ENCODE data around the gene DNAJC27.
"Not testable (repeated sequence)": the region's sequence is repeated elsewhere in the genome, so short reads cannot be mapped to it uniquely, and the experiment has no call there.

The DNAJC27 gene

DNA sequence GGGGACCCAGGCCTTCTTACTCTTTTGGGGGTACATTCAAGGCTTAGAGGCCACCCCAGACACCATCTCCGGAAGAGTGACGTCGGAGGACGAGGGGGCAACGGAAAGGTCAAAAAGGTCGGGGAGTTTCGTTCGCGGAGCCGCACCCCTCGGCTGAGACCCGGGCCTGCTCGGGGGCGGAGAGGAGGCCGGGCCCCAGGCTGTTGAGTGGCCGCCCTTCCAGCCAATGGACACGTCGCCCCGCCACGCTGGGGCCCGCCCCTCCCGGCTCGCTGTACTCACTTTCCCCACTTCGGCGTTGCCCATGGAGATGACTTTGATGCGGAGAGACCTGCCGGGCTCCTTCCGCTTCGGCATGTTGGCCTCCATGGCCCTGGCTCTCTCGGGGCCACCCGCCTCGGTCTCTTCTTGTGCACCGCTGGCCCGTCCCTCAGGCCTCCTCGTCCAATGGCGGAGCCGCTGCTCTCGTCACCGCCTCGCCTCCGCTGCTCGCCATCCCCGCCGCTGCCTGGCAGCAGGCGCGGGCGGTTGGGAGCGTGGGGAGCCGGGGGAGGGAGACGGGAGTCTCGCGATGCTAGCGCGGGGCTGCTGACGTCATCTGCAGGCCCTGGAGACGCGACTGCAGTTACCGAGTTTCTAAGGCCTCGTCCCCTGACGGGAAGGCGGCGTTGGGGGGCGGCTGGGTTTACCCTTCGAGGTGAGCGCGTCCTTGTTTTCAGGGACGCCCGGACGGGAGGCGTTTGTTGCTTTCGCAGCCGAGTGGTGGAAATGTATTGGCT lies at the start of gene DNAJC27:
Gene DNAJC27, minus strand, starts transcription at position 420 of the 779 bp plus-strand sequence. Its CDS starts 51 bp downstream, at position 369.
- peak; percentile 94 for DNase-seq

DNA sequence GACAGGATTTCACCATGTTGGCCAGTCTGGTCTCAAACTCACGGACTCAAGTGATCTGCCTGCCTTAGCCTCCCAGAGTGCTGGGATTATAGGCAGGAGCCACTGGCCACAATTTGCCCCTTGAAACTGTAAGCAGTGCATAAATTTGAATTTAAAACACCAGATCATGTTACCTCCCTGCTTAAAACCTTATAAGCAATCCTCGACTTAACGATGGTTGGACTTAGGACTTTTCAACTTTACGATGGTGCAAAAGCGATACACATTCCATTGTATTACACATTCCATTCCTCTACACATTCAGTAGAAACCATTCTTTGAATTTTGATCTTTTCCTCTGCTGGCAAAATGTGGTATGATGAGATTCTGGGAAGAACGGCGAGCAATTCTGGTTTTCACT lies 46.9 kb upstream of the DNAJC27 start:
- DNase-seq, result no peak

DNA sequence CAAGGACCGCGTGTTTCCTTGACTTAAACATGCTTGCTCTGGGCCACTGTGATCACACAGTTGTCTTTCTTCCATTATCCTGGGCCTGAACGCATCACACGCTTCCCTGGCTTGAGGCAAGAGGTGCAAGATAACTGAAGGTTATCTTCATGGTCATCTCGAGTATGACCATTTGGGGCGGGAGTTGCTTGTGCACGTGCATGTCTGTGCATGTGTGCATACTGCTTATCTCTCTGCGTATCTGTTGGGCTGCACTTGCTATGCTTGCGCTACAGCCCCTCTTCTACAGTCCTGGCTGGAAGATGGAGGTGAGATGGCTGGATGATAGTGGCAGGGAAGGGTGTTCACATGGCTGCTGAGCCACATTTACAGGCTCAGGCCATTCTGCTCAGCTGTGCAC lies 42.9 kb upstream of the DNAJC27 start:
- DNase-seq, result no peak

DNA sequence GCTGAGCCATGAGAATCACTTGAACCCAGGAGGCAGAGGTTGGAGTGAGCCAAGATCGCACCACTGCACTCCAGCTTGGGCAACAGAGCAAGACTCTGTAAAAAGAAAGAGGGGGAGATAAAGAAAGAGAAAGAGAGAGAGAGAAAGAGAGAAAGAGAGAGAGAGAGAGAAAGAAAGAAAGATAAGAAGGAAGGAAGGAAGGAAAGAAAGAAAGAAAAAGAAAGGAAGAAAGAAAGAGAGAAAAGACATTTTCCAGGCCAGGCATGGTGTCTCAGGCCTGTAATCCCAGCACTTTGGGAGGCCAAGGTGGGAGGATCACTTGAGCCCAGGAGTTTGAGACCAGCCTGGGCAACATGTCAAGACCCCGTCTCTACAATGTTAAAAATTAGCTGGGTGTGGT lies 39.6 kb upstream of the DNAJC27 start:
- DNase-seq, result not testable (repeated sequence)

DNA sequence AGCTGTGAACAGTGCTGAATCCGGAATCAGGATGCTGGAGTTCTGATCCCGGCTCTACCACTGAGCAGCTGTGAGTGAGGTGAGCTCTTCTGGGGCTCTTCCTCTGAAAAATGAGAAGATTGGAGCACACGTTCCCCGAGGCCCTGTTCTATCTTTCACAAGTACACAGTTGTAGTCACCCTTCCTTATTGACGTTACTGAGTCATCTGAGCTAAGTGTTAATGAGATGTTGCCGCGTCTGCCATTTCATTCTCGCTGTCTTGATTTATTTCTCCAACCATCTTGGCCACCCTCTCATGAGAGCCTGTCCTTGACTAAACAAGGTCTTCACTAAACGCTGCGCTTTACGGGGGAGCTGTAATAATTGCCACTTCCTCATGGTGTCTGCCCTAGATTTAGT lies 38.2 kb upstream of the DNAJC27 start:
- no peak for DNase-seq

DNA sequence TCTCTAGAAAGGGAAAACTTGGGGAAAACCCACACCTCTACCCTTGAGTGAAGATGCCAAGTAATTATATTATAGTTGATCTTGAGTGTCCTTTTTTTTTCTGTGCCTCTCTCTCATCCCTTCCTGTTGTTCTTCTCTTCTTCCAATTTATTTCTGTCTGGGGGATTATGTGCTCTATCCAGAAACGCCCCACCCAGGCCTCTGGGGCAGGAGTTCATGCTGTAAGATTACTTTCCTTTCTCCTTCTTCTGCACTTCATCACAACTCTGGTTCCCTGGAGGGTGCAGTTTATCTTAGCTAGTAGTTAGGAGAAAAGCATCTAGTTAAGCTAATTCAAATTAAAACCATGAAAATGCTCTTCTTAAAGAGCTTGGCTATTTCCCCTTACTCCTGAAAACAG lies 30.3 kb upstream of the DNAJC27 start:
- no peak for DNase-seq

DNA sequence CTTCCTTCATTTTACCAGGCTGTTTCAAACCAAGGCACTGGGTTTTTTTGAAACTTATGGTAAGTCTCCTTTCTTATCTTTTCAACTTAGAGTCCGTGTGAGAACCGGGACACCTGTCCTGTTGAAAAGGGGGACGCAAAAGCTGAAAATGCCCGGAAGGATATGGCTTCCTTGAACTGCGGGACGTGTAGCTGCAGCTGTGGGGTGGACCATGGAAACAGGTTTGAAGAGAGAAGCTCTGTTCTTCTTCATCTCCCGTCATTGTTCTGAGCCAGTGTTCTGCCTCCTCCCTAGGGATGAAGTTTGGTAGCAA lies 29.5 kb upstream of the DNAJC27 start:
- no peak for DNase-seq

DNA sequence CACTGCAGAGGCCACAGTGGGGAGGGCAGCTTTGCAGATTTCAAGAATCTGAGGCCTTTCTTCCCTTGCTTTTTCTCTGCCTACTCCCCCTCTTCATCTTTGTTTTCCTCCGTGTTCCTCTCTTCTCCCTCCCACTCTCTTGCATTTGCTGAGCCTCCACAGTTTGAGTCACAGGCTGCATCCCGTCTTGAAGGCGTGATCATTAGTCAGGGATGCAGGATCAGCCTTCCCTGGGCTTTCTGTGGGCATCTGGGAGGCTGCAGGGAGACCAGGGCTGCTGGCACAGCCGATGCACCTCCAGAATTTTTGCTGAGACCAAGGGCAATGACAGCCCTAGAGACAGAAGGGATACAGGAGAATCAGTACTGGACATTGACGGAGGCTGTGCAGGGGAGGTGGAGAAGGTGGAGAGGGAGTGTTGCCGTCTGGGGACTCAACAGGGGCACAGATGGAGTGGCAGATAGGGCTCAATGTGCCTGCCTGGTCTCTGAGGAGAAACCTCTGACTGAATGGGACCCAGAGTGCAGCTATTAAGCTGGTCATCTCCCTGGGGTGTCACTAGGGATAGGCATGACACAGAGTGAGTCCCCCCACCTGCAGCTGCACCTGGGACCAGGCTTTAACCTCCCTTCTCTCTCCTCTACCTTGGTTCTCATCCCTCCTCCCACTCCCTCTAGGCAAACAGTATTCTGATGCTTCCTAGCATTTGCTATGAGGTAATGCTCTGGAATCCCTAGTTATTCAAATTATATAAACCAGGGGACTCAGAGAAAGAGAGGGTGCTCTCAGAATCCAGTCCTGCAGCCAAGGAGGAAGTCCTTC lies 29.0 kb upstream of the DNAJC27 start:
- DNase-seq, result no peak

DNA sequence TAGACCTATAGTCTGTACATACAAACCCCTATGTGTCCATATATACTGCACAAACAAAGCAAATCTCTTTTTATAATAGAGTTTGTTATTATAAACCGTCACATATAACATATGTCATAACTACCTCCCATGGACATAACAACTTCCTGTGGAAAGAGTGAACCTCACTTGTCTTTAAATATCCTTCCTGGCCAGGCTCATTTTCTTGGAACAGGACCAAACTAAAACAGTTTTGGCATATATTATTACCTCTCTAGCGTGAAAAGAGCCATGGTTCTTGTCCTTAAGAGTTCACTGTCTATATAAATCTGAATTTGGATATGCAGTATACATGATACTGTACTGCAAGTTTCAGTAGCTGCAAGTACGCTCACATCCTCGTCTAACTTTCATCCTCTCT lies 28.3 kb upstream of the DNAJC27 start:
- no peak for DNase-seq

DNA sequence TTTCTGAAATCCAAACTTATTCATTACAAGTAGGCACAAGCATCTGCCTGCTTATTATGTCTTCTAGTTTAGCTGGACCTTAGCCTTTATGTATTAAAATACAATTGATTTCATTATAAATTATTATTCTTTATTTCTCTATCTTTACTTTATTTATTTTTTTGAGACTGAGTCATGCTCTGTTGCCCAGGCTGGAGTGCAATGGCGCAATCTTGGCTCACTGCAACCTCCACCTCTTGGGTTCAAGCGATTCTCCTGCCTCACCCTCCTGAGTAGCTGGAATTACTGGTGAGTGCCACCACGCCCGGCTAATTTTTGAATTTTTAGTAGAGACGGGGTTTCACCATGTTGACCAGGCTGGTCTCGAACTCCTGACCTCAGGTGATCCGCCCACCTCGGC lies 27.3 kb upstream of the DNAJC27 start:
- DNase-seq, result not testable (repeated sequence)

DNA sequence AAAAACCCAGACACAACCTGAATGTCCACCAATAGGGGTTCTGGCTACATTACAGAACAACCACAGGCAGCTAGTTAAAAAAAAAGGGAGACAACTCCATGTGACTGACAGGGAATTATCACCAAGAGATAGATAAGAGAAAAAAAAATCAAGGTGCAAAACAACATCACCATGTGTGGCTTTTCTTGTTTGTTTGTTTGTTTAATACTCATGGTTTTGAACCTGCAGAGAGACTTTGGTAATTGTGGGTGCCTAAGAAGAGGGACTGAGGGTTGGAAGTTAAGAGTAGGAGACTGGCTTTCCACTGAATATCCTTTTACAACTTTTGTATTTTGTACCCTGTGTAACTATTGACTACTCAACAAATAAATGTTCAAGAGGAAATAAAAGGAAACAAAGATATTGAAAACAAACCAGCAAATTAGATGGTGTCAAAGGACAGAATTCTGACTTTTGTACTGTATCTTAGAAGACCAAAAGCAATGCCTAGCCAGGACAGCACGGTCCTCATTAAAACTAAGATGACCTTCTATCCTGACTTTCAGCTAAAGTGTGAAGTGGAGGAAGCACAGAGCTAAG lies 22.5 kb upstream of the DNAJC27 start:
- no peak for DNase-seq

DNA sequence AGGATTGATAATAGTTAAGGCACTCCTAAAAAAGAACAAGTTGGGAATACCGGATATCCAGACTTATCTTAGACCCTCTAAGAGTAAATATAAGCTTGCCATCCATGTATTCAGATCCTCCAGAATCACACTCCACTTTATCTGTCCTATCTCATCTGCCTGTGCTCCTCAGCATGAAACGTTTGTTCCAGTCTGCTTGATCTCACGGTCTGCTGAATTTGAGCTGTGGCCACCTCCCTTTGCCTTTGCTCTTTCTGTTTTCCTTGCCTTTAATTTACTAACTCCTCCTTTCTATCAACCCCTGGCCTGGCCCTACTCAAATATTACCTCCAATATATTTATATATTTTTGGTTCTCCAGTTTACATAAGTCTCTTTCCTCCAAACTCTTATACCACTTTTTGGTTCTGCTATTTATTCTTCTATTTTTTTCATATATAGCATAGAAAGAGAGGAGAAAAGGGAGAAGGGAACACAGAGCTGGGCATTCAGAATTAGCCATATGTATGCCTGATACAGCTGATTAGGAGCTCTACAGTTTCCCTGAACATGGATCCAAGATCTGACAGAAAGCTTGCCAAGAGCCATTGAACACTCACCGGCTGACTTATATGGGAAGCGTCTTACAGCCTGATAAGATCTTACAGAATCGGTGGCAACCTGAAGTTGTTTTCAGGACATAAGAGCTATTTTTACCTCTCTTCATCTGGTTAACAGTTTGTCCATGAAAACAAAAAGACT lies 21.8 kb upstream of the DNAJC27 start:
- DNase-seq, result no peak

DNA sequence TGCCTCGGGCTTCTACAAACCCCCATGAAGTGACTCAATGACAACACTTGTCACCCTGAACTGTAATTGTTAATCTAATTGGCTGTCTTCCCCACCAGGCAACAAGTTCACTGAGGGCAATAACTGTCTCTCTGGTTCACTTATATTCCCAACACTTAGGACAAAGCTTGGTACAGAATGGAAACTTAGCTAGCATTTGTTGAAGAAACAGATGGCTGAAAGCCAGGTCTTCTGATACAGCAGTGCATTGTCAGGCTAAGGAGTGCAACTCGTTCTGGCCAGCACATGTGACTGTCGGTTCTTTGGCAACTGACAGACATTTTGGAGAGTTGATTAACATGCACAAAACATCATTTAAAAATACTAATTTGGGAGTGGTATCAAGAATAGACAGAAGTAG lies 14.6 kb upstream of the DNAJC27 start:
- DNase-seq, result no peak

DNA sequence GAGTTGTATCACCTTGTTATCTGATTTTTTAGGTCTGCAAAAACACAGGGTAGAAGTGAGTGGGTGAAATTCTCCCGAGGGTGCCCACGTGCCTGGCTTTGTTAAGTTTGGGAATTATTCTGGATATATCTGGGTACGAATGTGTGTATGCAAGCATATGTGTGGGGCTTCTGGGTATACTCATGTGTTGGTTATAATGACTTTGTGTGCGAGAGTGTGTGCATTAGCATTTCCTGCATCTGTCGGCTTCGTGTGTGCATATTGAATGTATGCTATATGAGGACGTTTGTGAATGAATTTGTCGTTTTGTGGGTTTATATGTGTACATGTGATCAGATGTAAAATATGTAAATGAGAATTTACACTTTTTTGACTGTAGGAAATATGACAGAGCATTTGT lies 13.8 kb upstream of the DNAJC27 start:
- no peak for DNase-seq

DNA sequence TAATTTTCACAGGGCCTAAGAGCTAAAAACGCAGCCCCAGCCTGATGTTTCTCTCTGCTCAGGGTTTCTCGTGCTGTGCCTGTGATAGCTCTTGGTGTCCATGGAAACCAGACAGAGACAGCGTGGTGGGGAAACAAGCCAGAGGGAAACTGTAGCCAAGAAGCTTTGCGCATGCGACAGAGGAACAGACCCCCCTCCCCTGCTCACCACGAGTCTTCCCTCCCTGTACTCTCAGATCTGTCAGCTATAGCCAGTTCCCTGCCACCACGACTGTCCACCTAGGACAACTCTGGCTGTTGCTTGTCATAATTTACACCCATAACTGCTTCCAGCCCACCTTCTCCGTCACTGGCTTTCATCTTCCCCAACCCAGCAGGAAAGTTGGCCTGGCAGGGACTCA lies 13.2 kb upstream of the DNAJC27 start:
- DNase-seq, result peak; percentile 64

DNA sequence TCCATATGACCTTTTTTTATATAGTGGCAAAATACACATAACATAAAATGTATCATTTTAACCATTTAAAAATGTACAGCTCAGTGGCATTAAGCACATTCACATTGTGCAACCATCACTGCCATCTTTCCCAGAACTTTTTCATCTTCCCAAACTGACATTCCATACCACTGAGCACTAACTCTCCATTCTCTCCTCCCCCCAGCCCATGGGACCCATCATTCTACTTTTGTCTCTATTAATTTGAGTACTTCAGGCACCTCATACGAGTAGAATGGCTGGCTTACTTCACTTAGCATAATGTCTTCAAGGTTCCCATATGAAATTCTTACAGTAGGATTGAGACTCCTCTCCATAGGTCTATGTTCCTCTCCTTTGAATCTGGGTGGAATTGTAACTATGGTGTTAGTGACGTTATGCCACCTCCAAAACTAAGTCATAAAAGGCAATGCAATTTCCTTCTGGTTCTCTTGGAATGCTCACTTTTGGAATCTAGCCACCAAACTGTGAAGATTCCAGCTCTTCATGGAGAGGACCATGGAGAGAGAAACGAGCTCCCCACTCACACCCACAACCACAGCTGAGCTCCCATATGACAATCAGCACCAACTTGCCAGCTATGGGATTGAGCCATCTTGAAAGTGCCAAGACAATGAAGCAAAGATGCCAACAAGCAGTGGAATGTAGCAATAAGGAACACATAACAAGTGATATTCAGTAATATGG lies 9.8 kb upstream of the DNAJC27 start:
- DNase-seq, result no peak

DNA sequence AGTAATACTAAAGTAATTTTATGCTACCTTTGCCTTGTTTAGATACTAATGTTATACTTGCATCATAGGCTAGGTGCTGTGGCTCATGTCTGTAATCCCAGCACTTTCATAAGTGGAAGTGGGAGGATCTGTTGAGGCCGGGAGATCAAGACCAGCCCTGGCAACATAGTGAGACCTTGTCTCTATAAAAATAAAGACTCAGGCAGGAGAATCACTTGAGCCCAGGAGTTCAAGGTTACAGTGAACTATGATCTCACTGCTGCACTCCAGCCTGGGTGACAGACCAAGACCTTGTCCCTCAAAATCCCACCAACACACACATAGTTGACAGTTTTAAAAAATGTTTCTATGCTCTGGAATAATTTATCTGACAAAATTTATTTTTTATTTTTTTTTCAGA lies 6.9 kb upstream of the DNAJC27 start:
- DNase-seq, result no peak

DNA sequence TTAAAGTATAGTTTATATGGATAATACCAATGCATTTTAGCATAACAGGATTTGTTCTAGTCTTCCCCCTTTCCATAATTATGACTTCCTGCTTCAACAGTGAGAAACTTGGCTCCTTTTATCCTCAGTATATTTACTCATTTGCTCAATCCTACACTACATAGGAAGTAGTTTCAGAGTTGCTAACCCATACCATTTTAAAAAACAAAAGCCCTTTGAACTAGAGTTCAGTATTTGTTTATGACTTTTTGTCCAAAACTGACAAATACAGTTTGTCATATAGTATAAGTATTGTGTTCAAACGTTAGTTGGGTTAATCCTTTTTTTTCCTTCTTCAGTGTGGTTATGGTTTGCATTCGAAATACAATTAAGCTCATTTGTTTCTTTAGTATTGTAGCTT lies 5.9 kb upstream of the DNAJC27 start:
- no peak for DNase-seq

DNA sequence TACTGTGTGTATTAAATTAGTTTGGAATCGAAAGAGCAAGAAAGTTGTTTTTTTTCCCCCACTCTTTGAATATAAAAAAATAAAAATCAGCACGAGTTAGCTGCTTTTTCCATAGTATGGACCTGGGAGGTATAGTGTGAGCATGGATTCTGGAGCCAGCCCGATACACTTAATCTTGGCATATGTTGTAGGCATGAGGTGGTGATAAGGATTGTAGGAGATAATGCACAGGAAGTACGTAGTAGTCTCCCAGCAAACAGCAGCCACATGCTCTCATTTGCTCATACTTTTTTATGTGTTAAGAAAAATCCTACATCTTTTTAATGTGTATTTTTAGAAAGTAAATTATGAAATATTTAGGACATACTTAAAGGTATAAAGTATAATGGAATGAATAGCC lies 2.1 kb upstream of the DNAJC27 start:
- no peak for DNase-seq

DNA sequence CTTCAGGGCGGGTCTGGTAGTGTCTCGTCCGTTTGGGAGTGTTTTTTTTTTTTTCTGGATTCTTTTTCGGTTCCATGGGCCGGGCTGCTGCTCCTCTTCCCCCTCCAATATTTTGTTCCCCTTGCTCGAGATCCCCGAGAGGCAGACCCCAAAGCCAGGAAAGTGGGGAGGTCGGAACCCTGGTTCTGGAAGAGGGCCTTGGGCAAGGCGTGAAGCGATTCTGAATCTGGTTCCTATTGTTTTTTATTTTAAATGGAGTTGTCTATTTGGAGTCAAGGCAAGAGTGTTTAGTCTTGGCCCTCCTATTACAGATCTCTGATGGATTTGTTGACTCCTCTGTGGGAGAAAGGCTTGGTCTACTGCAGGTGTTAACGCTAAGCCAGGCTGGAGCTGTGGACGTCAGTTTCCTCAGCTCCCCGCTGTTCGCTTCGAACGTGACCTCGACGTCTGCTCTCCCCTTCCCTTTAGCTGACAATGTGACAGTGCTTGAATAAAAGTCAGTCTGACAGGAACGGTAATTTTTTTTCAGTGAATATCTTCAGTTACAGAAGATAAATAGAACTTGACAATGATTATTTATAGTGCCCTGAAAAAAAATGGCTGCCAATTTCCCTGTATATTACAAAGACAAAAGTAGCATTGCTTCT lies 683 bp upstream of the DNAJC27 start:
- DNase-seq, result no peak

DNA sequence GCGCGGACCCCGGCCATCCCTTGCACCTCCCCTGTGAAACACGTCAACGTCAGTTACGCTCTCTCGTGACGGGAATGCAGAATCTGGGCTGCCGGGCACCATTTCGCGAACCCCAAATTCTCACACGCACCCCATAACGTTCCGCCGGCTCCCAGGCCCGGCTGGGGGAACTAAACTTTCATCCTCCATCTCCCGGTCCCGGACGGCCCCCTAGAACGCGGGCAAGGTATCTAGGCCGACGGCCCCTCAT lies 544 bp downstream of the DNAJC27 start:
- DNase-seq, result no peak

DNA sequence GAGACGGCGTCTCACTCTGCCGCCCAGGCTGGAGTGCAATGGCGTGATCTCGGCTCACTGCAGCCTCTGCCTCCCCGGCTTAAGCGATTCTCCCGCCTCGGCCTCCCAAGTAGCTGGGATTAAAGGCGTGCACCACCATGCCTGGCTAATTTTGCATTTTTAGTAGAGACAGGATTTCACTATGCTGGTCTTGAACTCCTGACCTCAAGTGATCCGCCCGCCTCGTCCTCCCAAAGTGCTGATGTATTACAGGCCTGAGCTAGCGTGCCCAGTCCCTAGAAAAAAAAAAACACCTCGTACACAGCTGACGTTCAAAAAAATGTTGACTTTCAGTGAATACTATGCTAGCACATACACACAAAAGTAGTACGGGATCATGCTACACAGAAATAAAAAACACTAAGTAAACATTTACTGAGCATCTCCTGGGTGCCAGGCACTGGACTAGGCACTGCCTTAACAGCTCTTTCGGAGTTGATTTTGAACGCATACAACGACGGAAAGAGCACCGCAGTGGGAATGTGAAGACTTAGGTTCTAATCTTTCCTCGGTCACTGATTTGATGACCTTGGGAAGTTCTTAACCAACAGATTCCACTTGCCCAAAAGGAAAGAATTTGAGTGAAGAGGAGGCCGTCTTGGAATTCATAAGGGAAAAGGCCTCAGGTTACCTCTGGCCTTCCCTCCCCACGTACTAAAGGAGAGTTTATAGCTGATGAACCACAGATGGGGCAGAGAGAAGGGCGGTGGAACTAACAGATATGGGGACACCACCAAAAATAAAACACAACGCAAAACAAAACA lies 1.1 kb downstream of the DNAJC27 start:
- DNase-seq, result no peak
